ENCODE results near the gene XRCC2. TPM values are rescaled to one million over a fixed set of nuclear protein-coding genes. Genes with fewer than 3 reads are reported as not detected.

XRCC2 gene
- total RNA-seq, 2 experiments from 2014 or later: 40.0 to 40.1 TPM

GRCh38 chr7:152641384-152641783 is 34.6 kb downstream of the XRCC2 start:
- H3K27ac ChIP-seq (ENCODE audit: low read depth, low read length, poor library complexity, severe bottlenecking): no peak overlapping the region
- H3K4me3 ChIP-seq (ENCODE audit: low read depth, low read length, poor library complexity, severe bottlenecking): no peak overlapping the region
- ChIA-PET CTCF (ENCODE audit: unreplicated experiment) (no interaction called here), POLR2A (interaction anchor here (0.6 to 0.7 kb wide), 2 partner anchors 19 to 21 kb away, joined by 5 read pairs; no protein-coding TSS in a partner anchor)
- intact Hi-C loops (cut with micrococcal nuclease; ENCODE audit: unreplicated experiment): no loop called here
- TF ChIP-seq EZH2phosphoT487 (IDR thresholded peaks at IDR 0.05; ENCODE audit: borderline replicate concordance, low read depth, low read length): no peak
- no peak for TF ChIP-seq CTCF (conservative IDR thresholded peaks at IDR 0.05; ENCODE audit: low read length)
- no TSS peak for BruUV-seq (replicated peaks)
- H3K9me3 ChIP-seq (ENCODE audit: low read length): no peaks in the 10 kb centered on the region
- H3K4me2 ChIP-seq (ENCODE audit: low read length): no peak overlapping the region
- no peaks in the 10 kb centered on the region for H3K4me1 ChIP-seq (ENCODE audit: insufficient read depth, low read length, poor library complexity, severe bottlenecking)
- no peak for DNase-seq (ENCODE audit: low spot score)
- no peaks in the 10 kb centered on the region for H4K20me1 ChIP-seq (ENCODE audit: insufficient read depth, low read length)
- no peak overlapping the region for H2AFZ ChIP-seq (ENCODE audit: low read length)
- H3K36me3 ChIP-seq (ENCODE audit: insufficient read depth, low read length): peaks cover 28% of the 10 kb centered on the region
- H3K9me2 ChIP-seq (ENCODE audit: insufficient read depth, low read length): no peaks in the 10 kb centered on the region
- H3K79me2 ChIP-seq (ENCODE audit: insufficient read depth, low read depth, low read length): no peaks in the 10 kb centered on the region

DNA sequence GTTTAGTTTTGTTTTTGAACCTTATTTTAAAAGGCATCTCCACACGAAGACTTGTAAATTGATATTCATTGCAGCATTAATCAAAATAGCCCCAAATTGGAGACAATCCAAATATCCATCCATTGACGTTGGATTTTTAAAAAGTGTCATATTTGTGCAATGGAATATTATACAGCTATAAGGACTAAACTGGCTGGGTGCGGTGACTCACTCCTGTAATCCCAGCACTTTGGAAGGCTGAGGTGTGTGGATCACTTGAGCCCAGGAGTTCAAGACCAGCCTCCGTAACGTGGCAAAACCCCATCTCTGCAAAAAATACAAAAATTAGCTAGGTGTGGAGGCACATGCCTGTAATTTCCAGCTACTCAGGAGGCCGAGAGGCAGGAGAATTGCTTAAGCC is 35.1 kb downstream of the XRCC2 start:
- H2AFZ ChIP-seq (ENCODE audit: low read length): no peak overlapping the region

More for the DNA sequence above, 35.1 kb downstream of the XRCC2 start:
- Histone ChIP-seq H4K20me1 (ENCODE audit: insufficient read depth, low read length) (no peaks in the 10 kb centered on the region), H3K27ac (ENCODE audit: low read depth, low read length, poor library complexity, severe bottlenecking) (no peak overlapping the region), H3K4me2 (ENCODE audit: low read length) (no peak overlapping the region), H3K4me3 (ENCODE audit: low read depth, low read length, poor library complexity, severe bottlenecking) (no peak overlapping the region), H3K36me3 (ENCODE audit: insufficient read depth, low read length) (peaks cover 23% of the 10 kb centered on the region), H3K79me2 (ENCODE audit: insufficient read depth, low read depth, low read length) (no peaks in the 10 kb centered on the region), H3K9me2 (ENCODE audit: insufficient read depth, low read length) (no peaks in the 10 kb centered on the region), H3K4me1 (ENCODE audit: insufficient read depth, low read length, poor library complexity, severe bottlenecking) (no peaks in the 10 kb centered on the region), H3K9me3 (ENCODE audit: low read length) (no peaks in the 10 kb centered on the region)
- no TSS peak for BruUV-seq (replicated peaks)
- ChIA-PET CTCF (ENCODE audit: unreplicated experiment) (no interaction called here), POLR2A (no interaction called here)
- intact Hi-C loops (cut with micrococcal nuclease; ENCODE audit: unreplicated experiment): no loop called here
- DNase-seq (ENCODE audit: low spot score): no peak
- no peak for TF ChIP-seq CTCF (conservative IDR thresholded peaks at IDR 0.05; ENCODE audit: low read length)
- no peak for TF ChIP-seq EZH2phosphoT487 (IDR thresholded peaks at IDR 0.05; ENCODE audit: borderline replicate concordance, low read depth, low read length)

Data from OCI-LY7 (cell line).